Kasumi-1 (cell line): Measurements from ENCODE around the gene PEAK3.

Experiments
- DNase-seq, 2 experiments: peaks; one replicate each; lab custom pipeline; 2025; lab: John Stamatoyannopoulos, UW

The PEAK3 gene

DNA sequence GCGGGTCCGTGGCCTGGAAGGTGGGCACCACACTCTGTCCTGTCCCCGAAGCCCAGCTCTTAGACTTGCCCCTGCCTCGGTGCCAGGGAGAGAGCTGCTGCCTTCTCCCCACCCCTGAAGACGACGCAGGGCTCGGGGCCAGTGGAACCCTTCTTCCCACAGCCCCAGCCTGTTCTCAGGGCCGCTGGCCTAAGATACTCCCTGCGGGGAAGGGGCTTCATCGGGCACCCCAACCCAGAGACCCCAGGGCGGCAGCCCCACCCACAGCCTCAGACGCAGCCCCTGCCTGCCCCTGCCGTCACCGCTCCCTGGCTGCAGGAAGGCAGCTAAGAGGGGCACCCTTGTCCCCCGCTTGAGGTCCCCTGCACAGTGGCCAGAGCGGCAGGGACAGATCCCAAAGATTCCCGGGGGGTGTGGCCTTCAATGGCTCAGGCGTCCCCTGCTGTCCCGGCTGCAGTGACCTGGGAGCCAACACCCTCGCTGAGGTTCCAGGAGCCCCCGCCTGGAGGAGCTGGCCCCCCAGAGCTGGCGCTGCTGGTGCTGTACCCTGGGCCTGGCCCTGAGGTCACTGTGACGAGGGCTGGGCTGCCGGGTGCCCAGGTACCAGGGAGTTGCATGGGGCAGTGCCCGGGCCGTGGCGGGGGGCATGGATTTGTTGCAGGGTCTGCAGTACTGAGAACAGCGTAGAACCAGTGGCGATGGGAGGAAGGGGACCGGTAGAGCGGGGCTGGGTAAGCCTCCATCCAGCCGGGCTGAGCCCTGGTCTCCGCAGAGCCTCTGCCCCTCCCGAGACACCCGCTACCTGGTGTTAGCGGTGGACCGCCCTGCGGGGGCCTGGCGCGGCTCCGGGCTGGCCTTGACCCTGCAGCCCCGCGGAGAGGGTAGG lies 31.9 kb downstream of the PEAK3 start:
- no peak for DNase-seq

DNA sequence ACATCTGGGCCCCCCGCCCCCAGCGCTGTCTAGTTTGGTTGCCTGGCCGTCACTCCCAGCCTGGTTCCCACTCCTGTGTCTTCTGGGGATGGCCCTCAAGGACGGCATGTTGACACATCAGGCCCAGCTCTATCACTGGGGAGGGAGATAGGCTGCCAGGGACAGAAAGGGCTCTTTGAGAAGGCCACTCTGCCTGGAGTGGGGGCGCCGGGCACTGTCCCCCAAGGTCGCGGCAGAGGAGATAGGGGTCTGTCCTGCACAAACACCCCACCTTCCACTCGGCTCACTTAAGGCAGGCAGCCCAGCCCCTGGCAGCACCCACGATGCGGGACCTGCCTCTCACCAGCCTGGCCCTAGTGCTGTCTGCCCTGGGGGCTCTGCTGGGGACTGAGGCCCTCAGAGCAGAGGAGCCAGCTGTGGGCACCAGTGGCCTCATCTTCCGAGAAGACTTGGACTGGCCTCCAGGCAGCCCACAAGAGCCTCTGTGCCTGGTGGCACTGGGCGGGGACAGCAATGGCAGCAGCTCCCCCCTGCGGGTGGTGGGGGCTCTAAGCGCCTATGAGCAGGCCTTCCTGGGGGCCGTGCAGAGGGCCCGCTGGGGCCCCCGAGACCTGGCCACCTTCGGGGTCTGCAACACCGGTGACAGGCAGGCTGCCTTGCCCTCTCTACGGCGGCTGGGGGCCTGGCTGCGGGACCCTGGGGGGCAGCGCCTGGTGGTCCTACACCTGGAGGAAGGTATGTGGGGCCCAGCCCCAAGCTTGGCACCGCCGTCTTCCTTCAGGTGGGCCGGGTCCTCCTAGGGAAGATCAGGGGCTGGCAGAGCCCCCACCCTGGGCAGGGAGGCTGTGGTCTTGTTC lies 32.7 kb downstream of the PEAK3 start, which contains the start of gene AMH:
Gene AMH, plus strand, starts transcription at position 314 of the 857 bp plus-strand sequence. Its CDS starts 10 bp downstream, at position 324.
- DNase-seq = no peak

DNA sequence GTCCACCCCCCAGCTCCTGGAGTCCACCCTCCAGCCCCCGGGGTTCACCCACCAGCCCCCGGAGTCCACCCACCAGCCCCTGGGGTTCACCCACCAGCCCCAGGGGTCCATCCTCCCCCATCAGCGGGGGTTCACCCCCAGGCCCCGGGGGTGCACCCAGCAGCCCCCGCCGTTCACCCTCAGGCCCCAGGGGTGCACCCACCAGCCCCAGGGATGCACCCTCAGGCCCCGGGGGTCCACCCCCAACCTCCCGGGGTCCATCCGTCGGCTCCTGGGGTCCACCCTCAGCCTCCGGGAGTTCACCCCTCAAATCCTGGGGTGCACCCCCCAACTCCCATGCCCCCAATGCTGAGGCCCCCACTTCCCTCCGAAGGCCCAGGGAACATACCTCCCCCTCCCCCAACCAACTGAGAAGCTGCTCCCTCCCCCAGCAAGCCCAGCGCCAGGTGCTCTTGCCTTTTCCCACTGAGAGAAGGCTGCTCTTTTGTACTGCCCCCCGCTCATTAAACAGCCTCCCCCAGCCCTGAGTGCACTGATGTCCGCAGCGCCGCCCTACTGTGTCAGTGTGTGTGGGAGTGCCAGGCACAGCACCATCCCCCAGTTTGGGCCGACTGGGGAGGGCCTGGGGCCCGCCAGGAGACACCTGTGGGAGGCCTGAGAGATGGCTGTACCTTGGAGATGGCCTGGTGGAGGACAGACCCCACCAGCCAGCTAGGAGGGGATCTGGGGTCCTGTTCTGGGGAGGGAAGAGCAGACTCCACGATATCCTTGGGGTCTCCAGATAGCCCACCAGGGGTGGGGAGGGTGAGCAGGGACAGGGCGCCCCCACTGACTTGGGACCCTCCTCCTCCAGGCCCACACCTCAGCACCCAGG lies 33.6 kb downstream of the PEAK3 start:
- DNase-seq = no peak

GRCh38 chr19:2247433-2248101 lies 34.4 kb downstream of the PEAK3 start:
- no peak for DNase-seq

DNA sequence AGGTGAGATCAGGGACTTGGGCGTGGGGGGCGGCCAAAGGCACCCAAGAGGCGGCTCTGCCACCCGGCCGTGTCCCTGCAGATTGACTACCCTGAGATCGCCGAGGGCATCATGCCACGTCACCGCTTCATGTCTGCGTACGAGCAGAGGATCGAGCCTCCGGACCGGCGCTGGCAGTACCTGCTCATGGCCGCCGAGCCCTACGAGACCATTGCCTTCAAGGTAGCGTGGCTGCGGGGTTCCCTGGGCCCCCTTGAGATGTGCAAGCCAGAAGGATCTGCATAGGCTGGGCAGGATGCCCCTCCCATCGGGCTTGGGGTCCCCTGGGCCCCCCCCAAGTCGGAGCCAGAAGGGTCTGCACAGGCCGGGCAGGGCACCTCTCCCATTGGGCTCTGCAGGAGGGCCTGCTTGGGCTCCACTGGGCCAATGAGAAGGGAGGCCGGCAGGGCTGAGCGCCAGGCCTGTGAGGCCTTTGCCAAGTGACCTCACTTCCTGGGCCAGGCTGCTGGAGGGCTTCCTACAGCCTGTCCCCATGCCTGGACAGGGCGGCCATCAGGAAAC lies 35.1 kb downstream of the PEAK3 start:
- no peak for DNase-seq

- no peak for DNase-seq
These were observed 35.9 kb downstream of the PEAK3 start for GRCh38 chr19:2246014-2246620.

GRCh38 chr19:2245273-2245672 lies 36.7 kb downstream of the PEAK3 start:
- DNase-seq = no peak

DNA sequence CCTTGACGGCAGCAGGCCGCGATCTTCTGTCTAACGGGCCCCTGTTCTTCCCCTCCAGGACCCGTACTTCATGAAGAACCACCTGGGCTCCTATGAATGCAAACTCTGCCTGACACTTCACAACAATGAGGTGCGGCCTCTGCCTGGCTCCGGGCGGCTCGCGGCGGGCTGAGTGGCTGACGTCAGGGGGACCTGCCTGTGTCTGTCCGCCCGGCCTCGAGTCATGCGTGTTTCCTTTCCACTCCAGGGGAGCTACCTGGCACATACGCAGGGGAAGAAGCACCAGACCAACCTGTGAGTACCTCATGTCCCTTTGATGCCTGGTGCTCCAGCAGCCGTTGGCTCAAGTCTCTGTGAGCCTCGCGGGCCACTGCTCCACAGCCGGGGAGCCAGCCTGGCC lies 37.5 kb downstream of the PEAK3 start:
- no peak for DNase-seq

DNA sequence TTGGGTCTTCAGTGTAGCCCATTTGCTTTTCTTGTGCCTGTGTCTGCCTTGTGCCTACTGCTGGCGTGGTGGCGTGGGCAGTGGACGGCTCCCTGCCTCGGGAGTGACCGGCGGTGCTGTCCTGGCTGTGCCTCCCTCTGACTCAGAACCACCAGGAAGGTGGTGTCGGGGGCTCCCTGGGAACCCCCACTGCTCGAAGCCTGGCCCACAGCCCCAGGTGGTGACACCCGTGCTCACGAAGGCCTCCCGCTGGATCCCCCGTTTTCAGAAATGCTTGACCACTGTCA lies 37.9 kb downstream of the PEAK3 start:
- no peak for DNase-seq

- no peak for DNase-seq
These were observed 38.5 kb downstream of the PEAK3 start for GRCh38 chr19:2243274-2244124.

DNA sequence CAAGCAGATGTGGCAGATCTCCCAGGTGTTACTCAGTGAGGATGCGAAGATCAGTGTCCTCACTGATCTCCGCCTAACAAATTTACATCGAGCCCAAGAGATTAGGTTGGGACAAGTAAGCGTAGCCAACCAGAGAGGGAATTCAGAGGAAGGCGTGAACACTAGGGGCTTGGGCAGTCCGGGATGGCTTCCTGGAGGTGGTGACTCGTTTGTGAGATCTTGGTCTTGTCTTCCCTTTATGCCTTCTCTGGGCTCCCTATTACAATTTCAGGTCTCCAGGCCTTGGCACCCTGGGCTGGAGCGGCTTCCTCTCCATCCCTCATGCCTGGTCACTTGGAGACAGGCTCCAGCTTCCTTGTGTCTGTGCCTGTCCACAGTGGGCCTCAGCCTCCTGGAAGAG lies 39.2 kb downstream of the PEAK3 start:
- no peak for DNase-seq

DNA sequence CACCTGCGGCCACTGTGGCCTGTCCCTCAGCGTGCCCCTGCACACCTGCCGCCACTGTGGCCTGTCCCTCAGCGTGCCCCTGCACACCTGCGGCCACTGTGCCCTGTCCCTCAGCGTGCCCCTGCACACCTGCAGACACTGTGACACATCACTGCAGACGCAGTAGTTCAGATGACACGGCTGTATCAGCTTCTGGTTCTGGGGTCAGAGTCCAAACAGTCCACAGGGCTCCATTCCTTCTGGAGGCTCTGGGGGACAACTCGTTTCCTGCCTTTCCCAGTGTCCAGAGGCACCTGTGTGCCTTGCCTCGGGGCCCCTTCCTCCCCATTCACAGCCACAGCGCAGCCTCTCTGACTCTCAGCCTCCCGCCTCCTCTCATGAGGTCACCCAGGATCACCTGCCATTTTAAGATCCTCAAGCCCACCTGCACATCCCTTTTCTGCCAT lies 39.9 kb downstream of the PEAK3 start:
- no peak for DNase-seq

DNA sequence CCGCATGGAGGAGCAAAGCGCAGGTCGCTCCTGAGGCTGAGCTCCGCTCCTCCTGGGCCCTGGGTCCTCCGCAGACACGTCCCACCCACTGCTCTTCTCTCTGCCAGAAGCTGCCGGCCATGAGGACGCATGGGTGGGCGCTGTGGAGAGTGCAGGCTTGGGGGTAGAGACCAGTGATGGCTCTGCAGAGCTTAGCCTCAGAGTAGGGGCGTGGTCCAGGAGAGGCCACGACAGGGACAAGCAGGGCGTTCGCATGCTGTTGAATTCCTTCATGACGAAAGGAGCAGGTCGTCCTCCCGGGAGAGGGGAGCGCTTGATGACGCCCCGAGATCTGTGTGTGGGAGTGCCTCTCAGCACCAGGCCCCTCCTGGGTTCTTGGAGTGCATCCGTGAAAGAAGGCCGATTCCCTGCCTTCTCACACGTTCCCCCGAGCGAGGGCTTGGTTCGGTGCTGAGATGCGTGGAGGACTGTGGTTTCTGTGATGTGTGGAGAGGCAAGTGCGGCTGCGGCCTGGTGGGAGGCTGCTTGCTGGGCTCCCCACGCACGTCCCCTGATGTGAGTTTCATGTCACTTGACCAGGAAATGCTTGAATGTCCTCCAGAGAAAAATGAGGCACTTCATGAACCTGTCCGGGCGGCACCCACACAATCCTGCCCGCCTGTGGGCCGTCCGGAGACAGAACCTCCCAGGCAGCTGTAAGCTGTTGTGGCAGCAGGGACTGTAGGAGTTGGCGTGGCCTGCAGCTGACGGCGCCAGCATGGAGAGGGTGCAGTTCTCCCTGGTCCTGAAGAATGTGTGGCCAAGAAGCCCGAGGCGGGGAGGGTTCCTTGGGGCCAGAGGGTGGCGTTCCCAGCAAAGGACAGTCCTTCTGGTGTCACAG lies 40.9 kb downstream of the PEAK3 start:
- DNase-seq = no peak

DNA sequence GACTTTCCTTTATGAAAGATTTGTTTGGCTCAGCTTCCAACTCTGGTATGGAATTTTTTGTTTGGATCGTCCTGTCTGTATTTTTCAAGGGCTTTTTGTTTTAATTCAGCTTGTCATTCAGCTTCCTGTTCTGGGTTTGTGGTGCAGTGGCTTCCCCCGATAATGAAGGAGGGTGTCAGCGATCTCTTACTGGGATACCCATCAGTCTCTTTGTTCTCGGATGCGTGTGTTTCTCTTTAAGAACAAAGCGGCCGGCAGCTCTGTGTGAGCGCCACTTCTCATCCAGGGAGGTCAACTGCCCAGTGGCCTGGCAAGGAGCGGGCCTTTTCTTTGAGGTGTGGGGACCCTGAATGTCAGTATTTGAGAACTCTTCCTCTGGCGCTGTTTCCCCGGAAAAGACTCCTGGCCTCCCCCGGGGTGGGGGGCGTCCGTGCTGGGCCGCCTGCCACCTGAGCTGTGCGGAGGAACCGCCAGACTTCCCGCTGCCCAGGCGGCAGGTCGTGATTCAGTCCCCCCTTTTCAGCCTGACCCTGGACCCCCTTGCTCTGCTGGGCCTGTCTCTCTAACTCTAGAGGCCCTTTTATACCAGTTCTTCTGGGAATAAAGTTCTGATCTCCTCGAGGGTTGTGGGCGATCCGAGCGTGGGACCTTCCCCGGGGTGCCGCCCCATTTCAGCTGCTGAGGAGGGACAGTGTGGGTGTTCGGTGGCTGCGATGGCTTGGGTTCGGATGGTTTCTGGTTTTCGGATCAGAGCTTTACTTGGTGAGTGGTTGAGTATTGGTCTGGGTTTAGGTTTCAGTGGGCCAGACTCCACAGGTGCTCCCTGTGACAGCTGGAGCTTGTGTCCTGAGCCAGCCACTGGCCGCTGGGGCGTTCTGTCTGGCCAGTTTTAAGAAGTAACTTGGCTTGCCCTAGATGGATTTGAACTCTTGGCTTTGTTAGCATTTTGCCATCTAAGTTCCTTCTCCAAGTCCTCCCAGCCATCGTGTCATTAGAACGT lies 41.9 kb downstream of the PEAK3 start:
- DNase-seq = peak; percentile 73 to 80

DNA sequence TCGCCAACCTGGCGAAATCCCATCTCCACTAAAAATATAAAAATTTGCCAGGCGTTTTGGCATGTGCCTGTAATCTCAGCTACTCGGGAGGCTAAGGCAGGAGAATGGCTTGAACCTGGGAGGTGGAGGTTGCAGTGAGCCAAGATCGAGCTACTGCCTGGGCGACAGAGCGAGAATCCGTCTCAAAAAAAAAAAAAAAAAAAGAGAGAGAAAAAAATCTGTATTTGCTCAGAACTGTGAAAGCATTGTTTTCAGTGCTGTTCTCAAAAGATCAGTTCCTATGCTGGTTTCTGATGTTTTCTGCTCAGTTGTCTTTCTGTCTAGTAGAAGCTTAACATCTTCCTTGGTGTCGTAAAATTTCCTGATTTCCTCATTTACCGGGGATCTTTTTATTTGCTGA lies 42.8 kb downstream of the PEAK3 start:
- DNase-seq = peak in 1 of 2 experiments; percentile 19

DNA sequence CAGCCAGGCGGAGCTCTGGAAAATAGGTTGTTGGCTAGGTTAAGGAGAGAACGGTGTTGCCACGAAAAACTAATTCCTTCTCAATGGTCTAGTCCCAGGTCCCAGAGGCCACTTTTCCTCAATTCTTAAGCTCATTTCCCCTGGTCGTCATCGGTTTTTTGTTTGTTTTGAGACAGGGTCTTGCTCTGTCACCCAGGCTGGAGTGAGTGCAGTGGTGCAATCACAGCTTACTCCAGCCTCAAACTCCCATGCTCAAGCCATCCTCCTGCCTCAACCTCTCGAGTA lies 44.2 kb downstream of the PEAK3 start:
- DNase-seq = no peak

- no peak for DNase-seq
These were observed 44.7 kb downstream of the PEAK3 start for GRCh38 chr19:2237051-2237868.
